OCI-LY1 (cell line): ENCODE data around the gene SSC5D.

ENCODE experiments used
- EZH2 ChIP-seq: fragments of 200-600 bp; sonication (generic), shearing (Covaris generic); IDR thresholded peaks from 2 replicates; pipeline ENCODE4 v1.8.0; 2017; ENCODE audit warnings: borderline replicate concordance, mixed run types, mild to moderate bottlenecking, antibody characterized with exemption, low read length, moderate library complexity, mixed read lengths
- TF ChIP-seq, protein P1 (sequence below): fragments of 200-600 bp; sonication (generic), shearing (Covaris generic); IDR thresholded peaks from 2 replicates; pipeline ENCODE4 v1.5.1; 2017; ENCODE audit warnings: mild to moderate bottlenecking, antibody characterized with exemption, low read length, moderate library complexity, mixed read lengths

- no peak for TF ChIP-seq EZH2
- TF ChIP-seq, protein P1, sequence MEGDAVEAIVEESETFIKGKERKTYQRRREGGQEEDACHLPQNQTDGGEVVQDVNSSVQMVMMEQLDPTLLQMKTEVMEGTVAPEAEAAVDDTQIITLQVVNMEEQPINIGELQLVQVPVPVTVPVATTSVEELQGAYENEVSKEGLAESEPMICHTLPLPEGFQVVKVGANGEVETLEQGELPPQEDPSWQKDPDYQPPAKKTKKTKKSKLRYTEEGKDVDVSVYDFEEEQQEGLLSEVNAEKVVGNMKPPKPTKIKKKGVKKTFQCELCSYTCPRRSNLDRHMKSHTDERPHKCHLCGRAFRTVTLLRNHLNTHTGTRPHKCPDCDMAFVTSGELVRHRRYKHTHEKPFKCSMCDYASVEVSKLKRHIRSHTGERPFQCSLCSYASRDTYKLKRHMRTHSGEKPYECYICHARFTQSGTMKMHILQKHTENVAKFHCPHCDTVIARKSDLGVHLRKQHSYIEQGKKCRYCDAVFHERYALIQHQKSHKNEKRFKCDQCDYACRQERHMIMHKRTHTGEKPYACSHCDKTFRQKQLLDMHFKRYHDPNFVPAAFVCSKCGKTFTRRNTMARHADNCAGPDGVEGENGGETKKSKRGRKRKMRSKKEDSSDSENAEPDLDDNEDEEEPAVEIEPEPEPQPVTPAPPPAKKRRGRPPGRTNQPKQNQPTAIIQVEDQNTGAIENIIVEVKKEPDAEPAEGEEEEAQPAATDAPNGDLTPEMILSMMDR = no peak
Measured at GRCh38 chr19:55451965-55452748, 36.1 kb upstream of the SSC5D start.
